Stimulated activated naive CD8-positive, alpha-beta T cell treated with anti-CD3 and anti-CD28 coated beads, Interleukin-15, amount 100 ng/mL, for 72 hours (primary cell): ENCODE measurements around the gene TRIM26.
"Not testable (repeated sequence)": the region's sequence is repeated elsewhere in the genome, so short reads cannot be mapped to it uniquely, and the experiment has no call there.

ENCODE experiments used
- ATAC-seq: fragments of 150-1000 bp; cut with Tn5 transposase; 2 replicates; pipeline ENCODE4 v1.10.0; 2021; ENCODE audit warnings: mild to moderate bottlenecking, moderate library complexity
- DNase-seq, 2 donors: peaks; one replicate each; pipeline ENCODE4 v3.0.0; 2021 to 2022
- H3K27ac Mint-ChIP-seq, 2 donors: one replicate each; pipeline ENCODE4 v1.8.0; 2022; ENCODE audit warnings: mild to moderate bottlenecking in 2 of 2, mixed read lengths in 2 of 2, moderate library complexity in 2 of 2
- H3K27me3 Mint-ChIP-seq: one replicate; pipeline ENCODE4 v1.8.0; 2022; ENCODE audit warnings: mixed read lengths
- H3K4me1 Mint-ChIP-seq: one replicate; pipeline ENCODE4 v1.8.0; 2022; ENCODE audit warnings: mild to moderate bottlenecking, mixed read lengths
- H3K4me3 Mint-ChIP-seq, 2 donors: one replicate each; pipeline ENCODE4 v1.8.0; 2022; ENCODE audit warnings: mild to moderate bottlenecking in 2 of 2, mixed read lengths in 2 of 2, moderate library complexity in 1 of 2
- H3K9me3 Mint-ChIP-seq, 2 donors: one replicate each; pipeline ENCODE4 v1.8.0; 2022; ENCODE audit warnings: mixed read lengths in 2 of 2

Gene TRIM26

GRCh38 chr6:30212865-30213666 is at the start of gene TRIM26:
TSS of gene TRIM26 (minus strand) at chr6:30213406. CDS start at chr6:30199103, 14,303 bp downstream.
- peak within 1 kb of the TSS; percentile 99 for H3K27ac Mint-ChIP-seq
- no peaks in the 10 kb centered on the region for H3K27me3 Mint-ChIP-seq
- H3K9me3 Mint-ChIP-seq = no peaks in the 10 kb centered on the region
- peak within 1 kb of the TSS; percentile 87 to 100 for H3K4me3 Mint-ChIP-seq
- ATAC-seq (peak; percentile 90), DNase-seq (peak; percentile 98 to 99)
- H3K4me1 Mint-ChIP-seq = peaks cover 59% of the 10 kb centered on the region

- Mint-ChIP-seq H3K27ac (peak overlapping the region in 1 of 2 donors; percentile 82), H3K9me3 (no peaks in the 10 kb centered on the region), H3K27me3 (peaks cover 9% of the 10 kb centered on the region), H3K4me3 (peak overlapping the region; percentile 82 to 94), H3K4me1 (peaks cover 26% of the 10 kb centered on the region)
- DNase-seq (peak; percentile 34 to 37), ATAC-seq (peak; percentile 60)
These were observed 46.9 kb upstream of the TRIM26 start for GRCh38 chr6:30260036-30260504.

GRCh38 chr6:30259140-30260035 is 46.2 kb upstream of the TRIM26 start:
- Mint-ChIP-seq H3K4me1 (peaks cover 26% of the 10 kb centered on the region), H3K4me3 (peak overlapping the region; percentile 82 to 94), H3K27me3 (peaks cover 12% of the 10 kb centered on the region), H3K27ac (peak overlapping the region; percentile 80 to 82), H3K9me3 (no peaks in the 10 kb centered on the region)
- peak; percentile 82 for ATAC-seq
- DNase-seq = peak; percentile 43 to 61

GRCh38 chr6:30258204-30258603 is 45.0 kb upstream of the TRIM26 start:
- Mint-ChIP-seq H3K27ac (peak overlapping the region in 1 of 2 donors; percentile 18), H3K4me3 (peak overlapping the region in 1 of 2 donors; percentile 27), H3K27me3 (peaks cover 12% of the 10 kb centered on the region), H3K4me1 (peaks cover 26% of the 10 kb centered on the region), H3K9me3 (no peaks in the 10 kb centered on the region)
- DNase-seq (no peak), ATAC-seq (peak; percentile 70)

- not testable (repeated sequence) for DNase-seq, ATAC-seq, H3K27ac Mint-ChIP-seq, H3K4me1 Mint-ChIP-seq, H3K4me3 Mint-ChIP-seq, H3K9me3 Mint-ChIP-seq
- H3K27me3 Mint-ChIP-seq = peaks cover 19% of the 10 kb centered on the region
These were observed 39.2 kb upstream of the TRIM26 start for GRCh38 chr6:30252417-30252816.

GRCh38 chr6:30244560-30244959 is 31.4 kb upstream of the TRIM26 start:
- H3K4me1 Mint-ChIP-seq = no peaks in the 10 kb centered on the region
- H3K9me3 Mint-ChIP-seq = no peaks in the 10 kb centered on the region
- H3K4me3 Mint-ChIP-seq = no peak overlapping the region
- H3K27ac Mint-ChIP-seq = no peak overlapping the region
- DNase-seq = no peak
- H3K27me3 Mint-ChIP-seq = peaks cover 29% of the 10 kb centered on the region
- no peak for ATAC-seq

GRCh38 chr6:30238178-30238795 is 25.1 kb upstream of the TRIM26 start:
- Mint-ChIP-seq H3K9me3 (no peaks in the 10 kb centered on the region), H3K4me3 (no peak overlapping the region), H3K27me3 (peaks cover 34% of the 10 kb centered on the region), H3K27ac (no peak overlapping the region), H3K4me1 (no peaks in the 10 kb centered on the region)
- no peak for DNase-seq
- peak; percentile 66 for ATAC-seq

- ATAC-seq = no peak
- H3K27me3 Mint-ChIP-seq = peaks cover 25% of the 10 kb centered on the region
- H3K27ac Mint-ChIP-seq = no peak overlapping the region
- no peak for DNase-seq
- H3K9me3 Mint-ChIP-seq = peaks cover 3 to 7% of the 10 kb centered on the region in 2 donors
- peaks cover 6% of the 10 kb centered on the region for H3K4me1 Mint-ChIP-seq
- no peak overlapping the region for H3K4me3 Mint-ChIP-seq
These were observed 21.1 kb upstream of the TRIM26 start for GRCh38 chr6:30234356-30234755.

GRCh38 chr6:30231067-30231466 is 17.9 kb upstream of the TRIM26 start:
- H3K27ac Mint-ChIP-seq = no peak overlapping the region

GRCh38 chr6:30227763-30228487 is 14.7 kb upstream of the TRIM26 start:
- H3K4me1 Mint-ChIP-seq = peaks cover 25% of the 10 kb centered on the region
- H3K27me3 Mint-ChIP-seq = peaks cover 10% of the 10 kb centered on the region
- H3K4me3 Mint-ChIP-seq = peak overlapping the region; percentile 65 to 79
- peaks cover 16 to 23% of the 10 kb centered on the region in 2 donors for H3K9me3 Mint-ChIP-seq
- peak; percentile 100 for ATAC-seq
- DNase-seq = peak; percentile 42 to 57
- H3K27ac Mint-ChIP-seq = peak overlapping the region; percentile 79 to 94

More at GRCh38 chr6:30231067-30231466, 17.9 kb upstream of the TRIM26 start:
- ATAC-seq (no peak), DNase-seq (no peak)
- Mint-ChIP-seq H3K4me3 (no peak overlapping the region), H3K27me3 (peaks cover 22% of the 10 kb centered on the region), H3K9me3 (peaks cover 5 to 8% of the 10 kb centered on the region in 2 donors), H3K4me1 (peaks cover 25% of the 10 kb centered on the region)

- H3K27ac Mint-ChIP-seq = peak overlapping the region; percentile 79 to 94
- H3K4me3 Mint-ChIP-seq = peak overlapping the region; percentile 65 to 79
- DNase-seq (no peak), ATAC-seq (no peak)
- peaks cover 6% of the 10 kb centered on the region for H3K27me3 Mint-ChIP-seq
- peaks cover 22 to 28% of the 10 kb centered on the region in 2 donors for H3K9me3 Mint-ChIP-seq
- peaks cover 25% of the 10 kb centered on the region for H3K4me1 Mint-ChIP-seq
These were observed 14.1 kb upstream of the TRIM26 start for GRCh38 chr6:30227242-30227722.

- H3K4me1 Mint-ChIP-seq = peaks cover 23% of the 10 kb centered on the region
- DNase-seq (no peak), ATAC-seq (no peak)
- peaks cover 15 to 23% of the 10 kb centered on the region in 2 donors for H3K9me3 Mint-ChIP-seq
- H3K27me3 Mint-ChIP-seq = peaks cover 6% of the 10 kb centered on the region
- H3K4me3 Mint-ChIP-seq = no peak overlapping the region
- peak overlapping the region in 1 of 2 donors; percentile 43 for H3K27ac Mint-ChIP-seq
These were observed 10.1 kb upstream of the TRIM26 start for GRCh38 chr6:30223339-30223738.

- ATAC-seq, H3K4me1 Mint-ChIP-seq, DNase-seq, H3K4me3 Mint-ChIP-seq, H3K27me3 Mint-ChIP-seq, H3K27ac Mint-ChIP-seq: not testable (repeated sequence)
- peaks cover 15 to 23% of the 10 kb centered on the region in 2 donors for H3K9me3 Mint-ChIP-seq
These were observed 8.8 kb upstream of the TRIM26 start for GRCh38 chr6:30221956-30222355.

- not testable (repeated sequence) for H3K4me3 Mint-ChIP-seq, H3K4me1 Mint-ChIP-seq, ATAC-seq, H3K27ac Mint-ChIP-seq, DNase-seq, H3K27me3 Mint-ChIP-seq
- H3K9me3 Mint-ChIP-seq = peaks cover 15 to 23% of the 10 kb centered on the region in 2 donors
These were observed 8.2 kb upstream of the TRIM26 start for GRCh38 chr6:30221395-30221794.
